Stomach (tissue), 4 donors: ENCODE data around the gene DEPDC5.

Experiments
- EP300 ChIP-seq: sonication (generic); formaldehyde crosslinking; IDR thresholded peaks from one replicate; pipeline ENCODE4 v1.6.1; 2017; ENCODE audit warnings: antibody characterized with exemption
- POLR2A ChIP-seq, 4 donors: fragments of 450-650 bp; IDR thresholded peaks; one replicate each; pipeline ENCODE4 v1.6.1; 2016; ENCODE audit warnings: antibody characterized with exemption in 4 of 4, control low read depth in 2 of 4, mild to moderate bottlenecking in 1 of 4, moderate library complexity in 1 of 4
- POLR2AphosphoS5 ChIP-seq, 3 donors: sonication (generic); formaldehyde crosslinking; IDR thresholded peaks; one replicate each; pipeline ENCODE4 v1.6.1; 2016; ENCODE audit warnings: antibody characterized with exemption in 3 of 3
- TF ChIP-seq, protein P1 (sequence below), 7 experiments: fragments of 450-650 bp in 4 of 7; fragments of 200-600 bp in 3 of 7; sonication (generic) in 3 of 7; IDR thresholded peaks; one replicate each; pipeline ENCODE4 v1.5.1; 2016 to 2019; ENCODE audit warnings: antibody characterized with exemption in 7 of 7, control low read depth in 2 of 7, mild to moderate bottlenecking in 1 of 7

DNA sequence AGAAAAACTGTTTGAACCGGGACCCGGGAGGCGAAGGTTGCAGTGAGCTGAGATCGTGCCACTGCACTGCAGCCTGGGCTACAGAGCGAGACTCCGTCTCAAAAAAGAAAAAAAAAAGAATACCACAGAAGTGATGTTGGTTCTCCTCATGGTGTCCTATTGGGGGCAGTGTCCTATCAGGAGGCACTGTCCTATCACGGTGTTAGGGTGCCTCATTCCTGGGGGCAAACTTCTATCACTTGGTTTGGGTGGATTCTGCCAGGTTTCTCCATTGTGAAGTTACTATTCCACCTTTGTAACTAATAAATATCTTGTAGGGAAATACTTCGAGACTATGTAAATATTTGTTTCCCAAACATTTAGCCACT lies 23.5 kb upstream of the DEPDC5 start:
- TF ChIP-seq, protein P1, sequence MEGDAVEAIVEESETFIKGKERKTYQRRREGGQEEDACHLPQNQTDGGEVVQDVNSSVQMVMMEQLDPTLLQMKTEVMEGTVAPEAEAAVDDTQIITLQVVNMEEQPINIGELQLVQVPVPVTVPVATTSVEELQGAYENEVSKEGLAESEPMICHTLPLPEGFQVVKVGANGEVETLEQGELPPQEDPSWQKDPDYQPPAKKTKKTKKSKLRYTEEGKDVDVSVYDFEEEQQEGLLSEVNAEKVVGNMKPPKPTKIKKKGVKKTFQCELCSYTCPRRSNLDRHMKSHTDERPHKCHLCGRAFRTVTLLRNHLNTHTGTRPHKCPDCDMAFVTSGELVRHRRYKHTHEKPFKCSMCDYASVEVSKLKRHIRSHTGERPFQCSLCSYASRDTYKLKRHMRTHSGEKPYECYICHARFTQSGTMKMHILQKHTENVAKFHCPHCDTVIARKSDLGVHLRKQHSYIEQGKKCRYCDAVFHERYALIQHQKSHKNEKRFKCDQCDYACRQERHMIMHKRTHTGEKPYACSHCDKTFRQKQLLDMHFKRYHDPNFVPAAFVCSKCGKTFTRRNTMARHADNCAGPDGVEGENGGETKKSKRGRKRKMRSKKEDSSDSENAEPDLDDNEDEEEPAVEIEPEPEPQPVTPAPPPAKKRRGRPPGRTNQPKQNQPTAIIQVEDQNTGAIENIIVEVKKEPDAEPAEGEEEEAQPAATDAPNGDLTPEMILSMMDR (IDR thresholded peaks at IDR 0.05): no peak
- TF ChIP-seq POLR2AphosphoS5 (IDR thresholded peaks at IDR 0.05) (no peak), POLR2A (IDR thresholded peaks at IDR 0.05) (no peak), EP300 (no peak)
